IMR-90 (cell line): ENCODE data around the gene TBC1D10B. TPM values are rescaled to one million over a fixed set of nuclear protein-coding genes. Genes with fewer than 3 reads are reported as not detected.
A peak's percentile ranks its signal among the peaks of the same experiment; 100 is the strongest.

Experiments
- ATAC-seq: fragments of 200-7000 bp; cut with Tn5 transposase; 2 replicates; pipeline ENCODE4 v1.9.1; 2020; ENCODE audit warnings: low read depth, mild to moderate bottlenecking, moderate library complexity
- BruUV-seq: library from RNA; stranded (reverse); fragments of 400-500 nt; replicated peaks from 2 replicates; lab custom pipeline; 2021; lab: Mats Ljungman, UMichigan
- CTCF ChIA-PET: fragments of 300-600 bp; formaldehyde crosslinking; extraction: SDS; loops from one replicate; lab custom pipeline; 2021; ENCODE audit warnings: antibody characterized with exemption; lab: Yijun Ruan, JAX
- POLR2A ChIA-PET: fragments of 300-600 bp; sonication (Branson Sonifier 250); formaldehyde crosslinking; loops from one replicate; lab custom pipeline; 2022; ENCODE audit warnings: antibody characterized with exemption; ENCODE audit not compliant: unreplicated experiment; lab: Charles Lee
- DNase-seq: peaks from one replicate; pipeline ENCODE4 v3.0.0; 2013
- H2AFZ ChIP-seq: replicated peaks from 2 replicates; pipeline ENCODE3; 2013; ENCODE audit warnings: low read length, mild to moderate bottlenecking; ENCODE audit not compliant: poor library complexity
- H2AK5ac ChIP-seq: 2 replicates; pipeline ENCODE4 v1.6.1; 2013; ENCODE audit warnings: low read depth, low read length, inconsistent platforms
- H2AK9ac ChIP-seq: replicated peaks from 2 replicates; pipeline ENCODE3; 2013; ENCODE audit warnings: mild to moderate bottlenecking, low read depth, low read length, moderate library complexity; ENCODE audit not compliant: poor library complexity
- H2BK120ac ChIP-seq: 2 replicates; pipeline ENCODE4 v1.6.1; 2013; ENCODE audit warnings: low read depth, low read length, inconsistent platforms
- H2BK15ac ChIP-seq: 3 replicates; pipeline ENCODE4 v1.6.1; 2013; ENCODE audit warnings: low read depth, low read length, inconsistent platforms
- H2BK20ac ChIP-seq: 2 replicates; pipeline ENCODE4 v1.6.1; 2013; ENCODE audit warnings: low read depth, mild to moderate bottlenecking, inconsistent platforms, low read length, moderate library complexity
- H2BK5ac ChIP-seq: 2 replicates; pipeline ENCODE4 v1.6.1; 2013; ENCODE audit warnings: mild to moderate bottlenecking, low read depth, low read length, inconsistent platforms; ENCODE audit not compliant: poor library complexity, severe bottlenecking
- H3K14ac ChIP-seq: replicated peaks from 2 replicates; pipeline ENCODE4 v1.6.1; 2013; ENCODE audit warnings: low read depth, low read length, inconsistent platforms
- H3K18ac ChIP-seq: 2 replicates; pipeline ENCODE4 v1.6.1; 2013; ENCODE audit warnings: low read depth, low read length, control low read depth
- H3K23ac ChIP-seq: 2 replicates; pipeline ENCODE4 v1.6.1; 2013; ENCODE audit warnings: low read depth, low read length, inconsistent platforms
- H3K27ac ChIP-seq: 2 replicates; pipeline ENCODE4 v1.5.1; 2013; ENCODE audit warnings: mild to moderate bottlenecking, control low read depth, low read length; ENCODE audit not compliant: insufficient read depth
- H3K27me3 ChIP-seq: 2 replicates; pipeline ENCODE4 v1.6.1; 2013; ENCODE audit warnings: low read length; ENCODE audit not compliant: control insufficient read depth, insufficient read depth
- H3K36me3 ChIP-seq: 2 replicates; pipeline ENCODE4 v1.6.1; 2013; ENCODE audit warnings: low read length, mixed read lengths; ENCODE audit not compliant: control insufficient read depth, insufficient read depth
- H3K4ac ChIP-seq: 2 replicates; pipeline ENCODE4 v1.6.1; 2013; ENCODE audit warnings: low read depth, low read length, inconsistent platforms
- H3K4me1 ChIP-seq: 2 replicates; pipeline ENCODE4 v1.6.1; 2013; ENCODE audit warnings: low read length, mixed read lengths; ENCODE audit not compliant: control insufficient read depth, insufficient read depth
- H3K4me2 ChIP-seq: 2 replicates; pipeline ENCODE4 v1.6.1; 2013; ENCODE audit warnings: low read depth, mild to moderate bottlenecking, control low read depth, low read length, moderate library complexity
- H3K4me3 ChIP-seq: 2 replicates; pipeline ENCODE4 v1.5.1; 2013; ENCODE audit warnings: low read depth, mild to moderate bottlenecking, control low read depth, low read length, moderate library complexity; ENCODE audit not compliant: insufficient read depth
- H3K56ac ChIP-seq: 2 replicates; pipeline ENCODE4 v1.6.1; 2013; ENCODE audit warnings: low read length, inconsistent platforms; ENCODE audit not compliant: insufficient read depth; ENCODE audit errors: extremely low read depth
- H3K79me1 ChIP-seq, 2 experiments: 2 replicates each; pipeline ENCODE4 v1.6.1; 2013; ENCODE audit warnings: low read length in 2 of 2, inconsistent platforms in 1 of 2, low read depth in 1 of 2
- H3K9ac ChIP-seq: 2 replicates; pipeline ENCODE4 v1.6.1; 2013; ENCODE audit warnings: low read depth, low read length, control low read depth
- H3K9me1 ChIP-seq: 2 replicates; pipeline ENCODE4 v1.6.1; 2013; ENCODE audit warnings: low read length, inconsistent platforms; ENCODE audit not compliant: insufficient read depth
- H3K9me3 ChIP-seq: 2 replicates; pipeline ENCODE4 v1.6.1; 2013; ENCODE audit warnings: low read length; ENCODE audit not compliant: control insufficient read depth, insufficient read depth
- H4K20me1 ChIP-seq: 2 replicates; pipeline ENCODE4 v1.6.1; 2013; ENCODE audit warnings: low read length, inconsistent platforms; ENCODE audit not compliant: insufficient read depth
- H4K5ac ChIP-seq: 2 replicates; pipeline ENCODE4 v1.6.1; 2013; ENCODE audit warnings: mild to moderate bottlenecking, low read depth, low read length, control low read depth
- H4K8ac ChIP-seq, 2 experiments: 2 replicates each; pipeline ENCODE4 v1.6.1; 2013; ENCODE audit warnings: low read depth in 2 of 2, low read length in 2 of 2, control low read depth in 1 of 2, inconsistent platforms in 1 of 2
- H4K91ac ChIP-seq: 2 replicates; pipeline ENCODE4 v1.6.1; 2013; ENCODE audit warnings: low read depth, low read length, inconsistent platforms; ENCODE audit not compliant: insufficient read depth
- CEBPB ChIP-seq: IDR thresholded peaks from 2 replicates; pipeline ENCODE4 v1.6.1; 2012; ENCODE audit warnings: low read depth, low read length, improper control_type of control experiment
- CTCF ChIP-seq: conservative IDR thresholded peaks from 2 replicates; pipeline ENCODE4 v1.5.1; 2012; ENCODE audit warnings: mild to moderate bottlenecking, low read depth, low read length, improper control_type of control experiment
- FOS ChIP-seq: fragments of 150-350 bp; IDR thresholded peaks from 2 replicates; pipeline ENCODE4 v1.6.1; 2016; ENCODE audit warnings: low read depth, low read length
- MAFK ChIP-seq: IDR thresholded peaks from 2 replicates; pipeline ENCODE4 v1.6.1; 2012; ENCODE audit warnings: low read depth, low read length, improper control_type of control experiment
- MAZ ChIP-seq: IDR thresholded peaks from 2 replicates; pipeline ENCODE4 v1.6.1; 2012; ENCODE audit warnings: low read depth, mild to moderate bottlenecking, low read length, improper control_type of control experiment, moderate library complexity, borderline replicate concordance
- MXI1 ChIP-seq: IDR thresholded peaks from 2 replicates; pipeline ENCODE4 v1.6.1; 2012; ENCODE audit warnings: low read depth, mild to moderate bottlenecking, low read length, moderate library complexity, borderline replicate concordance
- NFE2L2 ChIP-seq: fragments of 150-350 bp; IDR thresholded peaks from 2 replicates; pipeline ENCODE4 v1.6.1; 2016; ENCODE audit warnings: low read depth, mild to moderate bottlenecking, low read length
- SMC3 ChIP-seq: fragments of 150-350 bp; IDR thresholded peaks from 2 replicates; pipeline ENCODE4 v1.6.1; 2016; ENCODE audit warnings: low read depth, mild to moderate bottlenecking, antibody characterized with exemption, low read length, moderate library complexity
- WGBS, 2 experiments: methylation state at CpG; one replicate each; pipeline versions ENCODE4 v1.1.5 to v1.1.7; 2013; ENCODE audit warnings: missing lambda C conversion rate in 2 of 2; ENCODE audit not compliant: insufficient read length in 1 of 2; ENCODE audit errors: extremely low coverage in 2 of 2; 5-methylcytosine and 5-hydroxymethylcytosine counted together
- dilution Hi-C: fragments of 300-500 bp; cut with HindIII; formaldehyde crosslinking; loops from one replicate; pipeline ENCODE4 v1.14.3; 2018; ENCODE audit warnings: low sequenced_read_pairs; ENCODE audit not compliant: unreplicated experiment
- in situ Hi-C: fragments of 300-500 bp; cut with MboI; formaldehyde crosslinking; loops from 3 replicates; pipeline ENCODE4 v1.14.3; 2019; ENCODE audit warnings: low sequenced_read_pairs, inconsistent platforms, mixed read lengths
- intact Hi-C: fragments of 100-400 bp; cut with micrococcal nuclease; formaldehyde crosslinking; loops from 2 replicates; pipeline ENCODE4 v1.10.0; 2022
- polyA plus RNA-seq, 3 experiments: library from polyadenylated mRNA; depleted of rRNA; stranded (reverse); fragments of >200 nt; gene quantifications; 2 replicates each; pipeline ENCODE4 v1.2.3, GENCODE V29; 2012; ENCODE audit warnings: low replicate concordance in 1 of 3
- total RNA-seq: library from RNA; depleted of rRNA; stranded (reverse); fragments of >200 nt; gene quantifications from 2 replicates; pipeline ENCODE4 v1.2.3, GENCODE V29; 2012
- TF ChIP-seq, protein P1 (sequence below): fragments of 150-350 bp; IDR thresholded peaks from 2 replicates; pipeline ENCODE4 v1.6.1; 2017; ENCODE audit warnings: mild to moderate bottlenecking, antibody characterized with exemption, low read length, low read depth

Gene TBC1D10B
- total and polyA plus RNA-seq, 2 of the 4 experiments (the other 2 are of a cell fraction): 8.4 to 24.9 TPM

GRCh38 chr16:30352488-30353401 is 17.5 kb downstream of the TBC1D10B start:
- peaks cover 17% of the 10 kb centered on the region; the same call in 1 of the 2 replicates for H4K20me1 ChIP-seq
- no peak overlapping the region for H2BK15ac ChIP-seq
- peaks cover 0 to 72% of the 10 kb centered on the region in 2 experiments; a peak in 3 of 4 replicates for H3K79me1 ChIP-seq
- BruUV-seq: no TSS peak
- in situ Hi-C loops (no loop called here), intact Hi-C loops (no loop called here), dilution Hi-C loops (no loop called here)
- no peak overlapping the region for H3K4ac ChIP-seq
- no peaks in the 10 kb centered on the region for H3K27me3 ChIP-seq
- H3K27ac ChIP-seq: peak overlapping the region; percentile 7; the same call in 1 of the 2 replicates
- ATAC-seq (no peak), DNase-seq (no peak)
- H2AK5ac ChIP-seq: peak overlapping the region; percentile 47; the same call in 1 of the 2 replicates
- H3K9me1 ChIP-seq: peaks cover 9% of the 10 kb centered on the region
- no peak overlapping the region for H3K4me3 ChIP-seq
- TF ChIP-seq CTCF: 0 out of 2 replicates have a peak, but pooled peaks have one; percentile 8
- no peak for TF ChIP-seq MAFK
- no peak for TF ChIP-seq SMC3
- no peak for TF ChIP-seq NFE2L2
- no peak for TF ChIP-seq MAZ
- no peak for TF ChIP-seq FOS
- TF ChIP-seq, protein P1, sequence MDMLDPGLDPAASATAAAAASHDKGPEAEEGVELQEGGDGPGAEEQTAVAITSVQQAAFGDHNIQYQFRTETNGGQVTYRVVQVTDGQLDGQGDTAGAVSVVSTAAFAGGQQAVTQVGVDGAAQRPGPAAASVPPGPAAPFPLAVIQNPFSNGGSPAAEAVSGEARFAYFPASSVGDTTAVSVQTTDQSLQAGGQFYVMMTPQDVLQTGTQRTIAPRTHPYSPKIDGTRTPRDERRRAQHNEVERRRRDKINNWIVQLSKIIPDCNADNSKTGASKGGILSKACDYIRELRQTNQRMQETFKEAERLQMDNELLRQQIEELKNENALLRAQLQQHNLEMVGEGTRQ: no peak
- TF ChIP-seq CEBPB: no peak
- TF ChIP-seq MXI1: no peak
- WGBS, 2 experiments: 80% methylated on average over 1 of the region's 14 CpGs; no CpG with 5 or more reads in 1 of the 2 experiments
- no peak overlapping the region for H2BK5ac ChIP-seq
- no peak overlapping the region for H3K56ac ChIP-seq
- ChIA-PET CTCF (no interaction called here), POLR2A (no interaction called here)
- no peak overlapping the region for H2BK120ac ChIP-seq
- no peak overlapping the region for H4K8ac ChIP-seq
- no peak overlapping the region for H3K18ac ChIP-seq
- no peak overlapping the region for H4K91ac ChIP-seq
- no peak overlapping the region for H2BK20ac ChIP-seq
- H4K5ac ChIP-seq: no peak overlapping the region
- H3K9me3 ChIP-seq: no peaks in the 10 kb centered on the region
- H3K14ac ChIP-seq: 0 out of 2 replicates have a peak overlapping the region, but pooled peaks have one; percentile 12
- no peak overlapping the region for H3K4me2 ChIP-seq
- H2AFZ ChIP-seq: no peak overlapping the region
- H3K4me1 ChIP-seq: peaks cover 7% of the 10 kb centered on the region; the same call in 1 of the 2 replicates
- H3K23ac ChIP-seq: no peak overlapping the region
- H2AK9ac ChIP-seq: no peak overlapping the region
- H3K9ac ChIP-seq: no peak overlapping the region
- H3K36me3 ChIP-seq: peaks cover 37% of the 10 kb centered on the region
